Lower leg skin (tissue), 3 donors: ENCODE data around the gene STARD8.

ENCODE experiments used
- CTCF ChIP-seq, 3 donors: fragments of 450-650 bp; IDR thresholded peaks; one replicate each; pipeline ENCODE4 v1.5.1; 2016; ENCODE audit warnings: antibody characterized with exemption in 3 of 3, mild to moderate bottlenecking in 3 of 3, moderate library complexity in 2 of 3
- POLR2A ChIP-seq, 2 donors: fragments of 450-650 bp; IDR thresholded peaks; one replicate each; pipeline ENCODE4 v1.6.1; 2016 to 2017; ENCODE audit warnings: antibody characterized with exemption in 2 of 2, mild to moderate bottlenecking in 1 of 2, moderate library complexity in 1 of 2

DNA sequence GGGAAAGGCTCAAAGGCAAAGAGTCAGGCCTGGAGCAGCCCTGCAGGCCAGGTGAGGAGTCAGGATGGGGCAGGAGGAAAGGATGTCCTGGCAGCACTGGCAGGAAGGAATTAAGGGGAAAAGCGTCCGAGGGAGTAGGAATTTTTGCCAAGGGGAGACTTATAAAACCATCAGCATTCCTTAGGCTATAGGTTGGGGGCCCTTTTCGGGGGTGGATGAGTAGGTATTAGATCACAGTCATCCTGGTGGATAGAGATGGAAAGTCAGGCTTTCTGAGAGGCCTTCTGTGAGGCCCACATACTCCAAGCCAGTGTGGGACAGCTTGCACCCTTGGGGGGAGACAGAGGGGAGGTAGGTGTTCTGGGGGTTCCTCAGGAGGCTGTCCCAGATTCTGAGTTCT is 12.3 kb downstream of the STARD8 start:
- TF ChIP-seq CTCF (IDR thresholded peaks at IDR 0.05) (no peak), POLR2A (IDR thresholded peaks at IDR 0.05) (no peak)
